ENCODE data around the gene WWOX.

- TF ChIP-seq CTCF (IDR thresholded peaks at IDR 0.05) (no peak), POLR2A (IDR thresholded peaks at IDR 0.05) (no peak)
Observed at GRCh38 chr16:78773291-78773702, 673.8 kb downstream of the WWOX start.

All from right lobe of liver (tissue), 4 donors.